Stimulated activated CD8-positive, alpha-beta memory T cell treated with anti-CD3 and anti-CD28 coated beads, Interleukin-12 subunit alpha, Interleukin-12 subunit beta, amount 100 ng/mL, for 4 hours (primary cell): ENCODE data around the gene WNT9A.
"Not testable (repeated sequence)": the region's sequence is repeated elsewhere in the genome, so short reads cannot be mapped to it uniquely, and the experiment has no call there.

Source experiments
- DNase-seq: peaks from one replicate; pipeline ENCODE4 v3.0.0-alpha.2; 2020; ENCODE audit warnings: low read depth

The WNT9A gene

DNA sequence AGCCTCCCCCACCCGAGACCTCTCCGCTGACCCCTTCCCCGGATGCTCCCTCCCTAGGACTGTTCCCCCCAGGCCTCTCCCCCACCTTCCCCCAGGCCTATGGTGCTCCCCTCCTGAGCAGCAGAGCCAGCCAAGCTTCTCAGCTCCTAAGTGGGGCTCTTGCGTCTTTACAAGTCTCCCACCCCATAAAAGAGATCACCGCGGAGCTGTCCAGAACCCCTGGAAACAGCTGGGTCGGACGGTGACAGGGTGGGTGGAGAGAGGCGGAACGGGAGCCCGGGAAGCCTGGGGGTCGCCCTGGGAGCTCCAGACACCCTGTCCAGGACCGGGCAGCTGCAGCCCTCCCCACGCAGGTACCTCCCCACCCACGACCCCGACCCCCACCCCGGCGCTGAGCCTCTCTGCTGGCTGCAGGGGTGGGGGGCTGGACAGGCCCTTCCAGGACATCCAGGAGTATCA is 61.2 kb downstream of the WNT9A start:
- DNase-seq = no peak

GRCh38 chr1:227885648-227886502 is 61.9 kb downstream of the WNT9A start:
- no peak for DNase-seq

DNA sequence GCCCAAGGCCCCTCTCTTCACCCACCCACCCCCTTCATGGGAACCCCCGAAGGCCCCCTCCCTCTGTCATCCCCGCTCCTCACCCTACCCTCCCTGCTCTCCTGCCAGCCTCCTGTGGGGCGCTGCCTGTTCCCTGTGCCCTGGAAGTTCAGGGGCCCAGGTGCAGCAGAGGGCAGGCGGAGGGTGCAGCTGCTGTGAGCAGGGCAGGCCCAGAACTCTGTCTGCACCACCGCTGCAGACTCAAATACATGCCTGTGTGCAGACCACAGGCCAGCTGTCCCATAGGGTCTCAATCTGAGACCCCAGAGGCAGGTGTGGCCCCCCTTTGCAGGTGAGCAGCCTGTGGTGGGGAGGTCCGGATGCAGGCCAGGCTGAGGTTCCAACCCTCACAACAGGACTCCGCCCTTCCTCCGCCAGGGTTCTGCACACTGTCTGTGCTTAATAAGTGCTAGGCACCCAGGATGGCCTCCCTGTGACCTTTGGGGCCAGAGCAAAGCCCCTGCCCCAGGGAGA is 62.5 kb downstream of the WNT9A start:
- no peak for DNase-seq

DNA sequence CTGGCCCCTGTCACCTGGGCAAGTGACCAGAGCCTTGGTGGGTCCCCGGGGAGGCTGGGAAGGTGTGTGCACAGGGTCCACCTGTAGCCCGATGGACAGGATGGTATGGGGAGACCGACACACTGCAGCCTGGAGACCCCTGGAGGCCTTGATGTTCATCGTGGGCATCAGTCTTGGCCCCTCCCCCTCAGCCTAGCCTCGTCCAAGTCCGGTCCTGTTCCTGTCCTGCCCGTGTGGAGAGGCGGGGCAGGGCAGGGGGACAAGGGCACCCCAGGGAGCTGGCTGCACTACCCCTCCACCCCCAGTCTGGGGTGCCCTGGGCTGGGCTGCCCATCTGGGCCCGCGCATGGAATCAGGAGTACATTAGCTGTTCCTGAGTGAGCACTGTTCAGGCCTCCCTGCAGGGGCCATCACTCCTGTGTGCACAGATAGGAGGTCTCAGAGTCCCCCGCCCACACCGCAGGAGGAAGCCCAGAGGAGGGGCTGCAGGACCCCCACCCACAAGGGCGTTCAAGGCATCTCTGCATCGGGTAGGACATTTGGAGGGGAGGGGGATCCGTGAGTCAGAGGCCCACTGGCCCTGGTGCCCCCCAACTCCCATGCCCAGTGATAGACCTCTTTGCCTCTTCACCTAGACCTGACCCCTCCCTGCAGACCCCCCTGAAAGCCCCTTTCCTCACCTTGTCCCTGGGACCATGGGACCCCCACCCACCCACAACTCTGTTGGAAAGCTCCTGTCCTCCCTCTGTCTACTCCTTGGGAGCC is 63.2 kb downstream of the WNT9A start:
- no peak for DNase-seq

- DNase-seq = no peak
Measured at GRCh38 chr1:227883641-227884301, 64.0 kb downstream of the WNT9A start.

- no peak for DNase-seq
Measured at GRCh38 chr1:227883073-227883520, 64.6 kb downstream of the WNT9A start.

- no peak for DNase-seq
Measured at GRCh38 chr1:227880342-227880924, 67.3 kb downstream of the WNT9A start.

DNA sequence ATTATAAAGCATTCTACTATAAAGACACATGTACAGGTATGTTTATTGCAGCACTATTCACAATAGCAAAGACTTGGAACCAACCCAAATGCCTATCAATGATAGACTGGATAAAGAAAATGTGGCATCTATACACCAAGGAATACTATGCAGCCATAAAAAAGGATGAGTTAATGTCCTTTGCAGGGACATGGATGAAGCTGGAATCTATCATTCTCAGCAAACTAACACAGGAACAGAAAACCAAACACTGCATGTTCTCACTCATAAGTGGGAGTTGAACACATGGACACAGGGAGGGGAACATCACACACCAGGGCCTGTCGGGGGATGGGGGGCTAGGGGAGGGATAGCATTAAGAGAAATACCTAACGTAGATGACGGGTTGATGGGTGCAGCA is 69.9 kb downstream of the WNT9A start:
- DNase-seq = not testable (repeated sequence)

DNA sequence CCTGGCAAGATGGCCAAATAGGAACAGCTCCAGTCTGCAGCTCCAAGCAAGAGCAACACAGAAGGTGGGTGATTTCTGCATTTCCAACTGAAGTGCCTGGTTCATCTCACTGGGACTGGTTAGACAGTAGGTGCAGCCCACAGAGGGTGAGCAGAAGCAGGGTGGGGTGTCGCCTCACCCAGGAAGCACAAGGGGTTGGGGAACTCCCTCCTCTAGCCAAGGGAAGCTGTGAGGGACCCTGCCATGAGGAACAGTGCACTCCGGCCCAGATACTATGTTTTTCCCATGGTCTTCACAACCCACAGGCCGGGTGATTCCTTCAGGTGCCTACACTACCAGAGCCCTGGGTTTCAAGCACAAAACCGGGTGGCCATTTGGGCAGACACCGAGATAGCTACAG is 75.8 kb downstream of the WNT9A start:
- DNase-seq = not testable (repeated sequence)

GRCh38 chr1:227870366-227870765 is 77.4 kb downstream of the WNT9A start:
- no peak for DNase-seq

- DNase-seq = no peak
Measured at GRCh38 chr1:227869851-227870305, 77.9 kb downstream of the WNT9A start.

GRCh38 chr1:227869279-227869842 is 78.4 kb downstream of the WNT9A start:
- DNase-seq = no peak
